Immature natural killer cell (primary cell): ENCODE data around the gene EID3. TPM values are rescaled to one million over a fixed set of nuclear protein-coding genes. Genes with fewer than 3 reads are reported as not detected.
A peak's percentile ranks its signal among the peaks of the same experiment; 100 is the strongest.

Experiments used
- DNase-seq, 3 donors: peaks; one replicate each; pipeline ENCODE4 v3.0.0; 2022; ENCODE audit warnings: mixed read lengths in 1 of 3
- H3K27ac Mint-ChIP-seq, 6 donors: one replicate each; pipeline ENCODE4 v1.8.0; 2020; ENCODE audit warnings: mixed read lengths in 6 of 6, mild to moderate bottlenecking in 5 of 6, inconsistent platforms in 4 of 6, moderate library complexity in 3 of 6
- H3K27me3 Mint-ChIP-seq, 3 donors: one replicate each; pipeline ENCODE4 v1.8.0; 2020 to 2021; ENCODE audit warnings: low read depth in 3 of 3, mild to moderate bottlenecking in 3 of 3, mixed read lengths in 3 of 3, moderate library complexity in 3 of 3, inconsistent platforms in 1 of 3
- H3K36me3 Mint-ChIP-seq, 3 donors: one replicate each; pipeline ENCODE4 v1.8.0; 2020; ENCODE audit warnings: mixed read lengths in 3 of 3, inconsistent platforms in 2 of 3, mild to moderate bottlenecking in 2 of 3
- H3K4me1 Mint-ChIP-seq, 2 donors: one replicate each; pipeline ENCODE4 v1.8.0; 2020; ENCODE audit warnings: inconsistent platforms in 2 of 2, mild to moderate bottlenecking in 2 of 2, mixed read lengths in 2 of 2, moderate library complexity in 1 of 2
- H3K4me3 Mint-ChIP-seq, 5 donors: one replicate each; pipeline ENCODE4 v1.8.0; 2020; ENCODE audit warnings: mild to moderate bottlenecking in 5 of 5, mixed read lengths in 5 of 5, inconsistent platforms in 3 of 5, moderate library complexity in 3 of 5
- H3K9me3 Mint-ChIP-seq, 6 donors: one replicate each; pipeline ENCODE4 v1.8.0; 2020; ENCODE audit warnings: mild to moderate bottlenecking in 6 of 6, mixed read lengths in 6 of 6, inconsistent platforms in 4 of 6, moderate library complexity in 3 of 6
- polyA plus RNA-seq, 3 donors: library from polyadenylated mRNA; unstranded; fragments of 300-500 nt; fragmentation: Illumina TruSeq; gene quantifications; one replicate each; pipeline ENCODE4 v1.2.3, GENCODE V29; 2021

The EID3 gene
- polyA plus RNA-seq, 3 donors from 2014 or later: 5.4 to 15.7 (median 9.5) TPM

DNA sequence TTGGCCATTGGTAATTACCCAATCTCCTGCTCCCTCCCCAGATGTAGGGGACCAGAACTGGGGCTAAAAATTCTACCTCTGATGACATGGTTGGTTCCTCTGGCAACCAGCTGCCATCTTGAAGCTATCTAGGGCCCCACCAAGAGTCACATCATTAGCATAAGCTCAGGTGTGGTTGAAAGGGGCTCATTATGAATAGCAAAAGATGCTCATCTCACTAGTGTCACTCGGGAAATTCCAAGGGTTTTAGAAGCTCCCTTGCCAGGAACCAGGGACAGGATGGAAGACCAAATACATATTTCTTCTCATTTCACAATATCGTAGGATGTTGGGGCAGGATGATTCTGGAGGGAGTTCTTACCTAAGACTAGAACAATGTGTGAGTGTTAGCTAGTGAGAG is 38.6 kb downstream of the EID3 start:
- Mint-ChIP-seq H3K27me3 (no peaks in the 10 kb centered on the region), H3K36me3 (peaks cover 5 to 32% (median 25%) of the 10 kb centered on the region in 3 donors), H3K4me3 (no peak overlapping the region), H3K4me1 (no peaks in the 10 kb centered on the region), H3K27ac (no peak overlapping the region), H3K9me3 (no peaks in the 10 kb centered on the region)
- DNase-seq: no peak

DNA sequence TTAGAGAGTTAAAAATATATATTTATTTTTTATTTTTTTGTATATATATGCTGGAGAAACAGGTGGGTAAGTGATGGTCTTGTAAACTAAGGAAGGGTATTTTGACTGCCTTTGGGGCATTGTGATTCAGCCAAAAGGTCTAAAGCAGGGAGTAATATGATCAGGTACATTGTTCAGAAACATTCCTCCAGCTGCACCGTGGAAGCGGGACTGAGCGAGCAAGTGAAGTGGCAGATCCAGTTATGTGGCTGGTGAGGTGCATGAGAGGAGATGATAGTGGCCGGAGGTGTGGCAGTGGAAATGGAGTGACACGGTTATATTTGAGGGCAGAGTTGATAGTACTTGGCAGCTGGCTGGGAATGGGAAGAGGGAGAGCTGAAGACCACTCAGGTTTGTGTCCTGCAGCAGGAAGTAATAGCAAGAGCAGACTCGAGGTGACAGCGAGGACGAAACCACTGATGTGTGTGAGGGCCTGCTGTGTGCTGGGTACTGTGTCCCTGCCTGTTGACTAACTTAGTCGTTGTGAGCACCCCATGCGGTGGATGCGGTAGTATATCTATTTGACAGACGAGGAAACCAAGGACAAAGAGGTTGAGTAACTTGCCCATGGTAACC is 39.2 kb downstream of the EID3 start:
- no peaks in the 10 kb centered on the region for H3K27me3 Mint-ChIP-seq
- H3K27ac Mint-ChIP-seq: no peak overlapping the region
- DNase-seq: no peak
- H3K9me3 Mint-ChIP-seq: no peaks in the 10 kb centered on the region
- H3K36me3 Mint-ChIP-seq: peaks cover 5 to 29% (median 25%) of the 10 kb centered on the region in 3 donors
- no peak overlapping the region for H3K4me3 Mint-ChIP-seq
- no peaks in the 10 kb centered on the region for H3K4me1 Mint-ChIP-seq

DNA sequence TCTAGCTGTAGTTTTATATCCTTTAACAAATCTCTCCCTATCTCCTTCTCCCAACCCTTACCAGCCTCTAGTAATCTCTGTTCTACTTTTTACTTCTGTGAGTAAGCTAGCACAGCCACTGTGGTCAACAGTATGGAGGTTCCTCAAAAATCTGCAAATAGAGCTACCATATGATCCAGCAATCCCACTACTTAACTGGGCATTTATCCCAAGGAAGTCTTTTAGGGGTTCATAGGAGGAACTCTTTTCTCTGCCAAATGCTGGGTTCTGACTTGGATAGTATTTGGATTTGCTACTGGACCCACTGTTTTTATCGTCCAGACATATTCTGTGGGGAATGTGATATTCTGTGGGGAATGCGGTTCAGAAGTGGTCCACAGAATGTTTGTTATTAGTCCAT is 41.1 kb downstream of the EID3 start:
- Mint-ChIP-seq H3K4me3 (no peak overlapping the region), H3K4me1 (no peaks in the 10 kb centered on the region), H3K27ac (peak overlapping the region in 1 of 6 donors; percentile 4), H3K36me3 (peaks cover 2 to 29% (median 26%) of the 10 kb centered on the region in 3 donors), H3K9me3 (no peaks in the 10 kb centered on the region), H3K27me3 (no peaks in the 10 kb centered on the region)
- DNase-seq: no peak

DNA sequence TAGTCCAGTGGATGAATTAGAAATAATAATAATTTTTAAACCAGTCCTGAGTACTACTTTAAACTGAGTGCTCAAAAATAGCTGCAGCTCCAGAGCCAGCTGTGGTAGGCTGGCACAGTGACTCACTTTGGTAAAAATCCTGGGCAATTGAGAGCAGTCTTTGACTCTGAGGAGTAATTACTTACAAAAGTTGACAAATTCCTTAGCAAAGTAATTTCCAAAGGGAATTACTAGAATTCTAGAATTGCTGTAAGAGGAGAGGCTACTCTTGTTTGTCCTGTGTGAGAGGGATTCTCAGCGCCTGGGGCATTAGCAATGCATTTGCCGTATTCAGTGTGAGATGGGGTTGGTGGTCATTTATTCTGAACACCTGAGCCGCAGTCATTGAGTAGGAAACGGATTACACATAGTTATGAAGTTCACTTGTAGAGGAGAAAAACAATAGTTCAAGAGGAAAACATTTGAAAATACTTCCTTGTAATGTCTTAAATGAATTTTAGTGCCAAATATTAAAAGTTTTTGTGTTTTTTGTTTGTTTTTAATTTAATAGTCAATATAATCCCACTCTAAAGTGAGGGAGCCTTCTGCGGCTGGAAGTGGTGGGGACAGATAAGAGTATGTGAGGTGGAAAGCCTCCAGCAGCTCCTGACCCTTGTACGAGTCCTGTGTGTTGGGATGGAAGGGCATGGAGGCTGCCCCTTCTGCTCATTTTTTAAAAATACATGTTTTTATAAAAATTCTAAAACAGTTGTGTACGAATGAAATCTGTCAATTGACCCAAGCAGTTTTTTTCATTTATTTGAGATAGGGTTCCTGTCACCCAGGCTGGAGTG is 41.9 kb downstream of the EID3 start:
- Mint-ChIP-seq H3K27ac (no peak overlapping the region), H3K4me1 (no peaks in the 10 kb centered on the region), H3K4me3 (no peak overlapping the region), H3K36me3 (peaks cover 0 to 22% (median 22%) of the 10 kb centered on the region in 3 donors), H3K27me3 (no peaks in the 10 kb centered on the region), H3K9me3 (no peaks in the 10 kb centered on the region)
- DNase-seq: no peak

DNA sequence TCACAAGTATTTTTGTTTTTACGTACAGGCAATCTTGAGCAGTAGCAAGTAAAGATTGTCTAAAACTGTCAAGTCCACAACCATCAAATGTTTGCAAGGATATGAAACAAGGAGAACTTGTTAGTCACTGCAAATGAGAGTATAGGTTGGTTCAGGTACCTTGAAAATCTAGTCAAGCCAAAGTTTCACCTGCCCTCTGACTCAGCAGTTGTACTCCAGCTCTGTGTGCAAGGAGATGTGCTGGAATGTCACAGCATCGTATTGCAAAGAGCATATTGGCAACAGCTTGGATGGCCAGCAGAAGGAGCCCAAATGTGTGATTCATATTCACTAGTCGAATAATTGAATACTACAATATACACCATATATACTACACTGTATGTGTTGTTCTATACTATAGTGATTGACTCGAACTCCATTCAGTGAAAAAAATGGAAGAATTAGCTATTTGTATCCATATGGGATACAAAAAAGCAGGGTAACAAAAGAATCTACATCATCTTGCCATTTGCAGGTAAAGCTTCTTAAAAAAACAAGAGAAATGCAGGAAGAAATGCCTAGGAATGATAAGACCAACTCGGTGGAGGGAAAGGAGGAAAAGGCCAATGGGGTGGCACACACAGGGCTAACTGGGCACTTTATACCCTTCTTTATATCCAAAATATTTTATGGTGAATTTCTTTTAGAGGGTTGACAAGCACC is 44.0 kb downstream of the EID3 start:
- H3K9me3 Mint-ChIP-seq: no peaks in the 10 kb centered on the region
- H3K4me1 Mint-ChIP-seq: no peaks in the 10 kb centered on the region
- no peaks in the 10 kb centered on the region for H3K27me3 Mint-ChIP-seq
- H3K4me3 Mint-ChIP-seq: no peak overlapping the region
- peaks cover 5 to 20% (median 18%) of the 10 kb centered on the region in 3 donors for H3K36me3 Mint-ChIP-seq
- DNase-seq: no peak
- no peak overlapping the region for H3K27ac Mint-ChIP-seq

DNA sequence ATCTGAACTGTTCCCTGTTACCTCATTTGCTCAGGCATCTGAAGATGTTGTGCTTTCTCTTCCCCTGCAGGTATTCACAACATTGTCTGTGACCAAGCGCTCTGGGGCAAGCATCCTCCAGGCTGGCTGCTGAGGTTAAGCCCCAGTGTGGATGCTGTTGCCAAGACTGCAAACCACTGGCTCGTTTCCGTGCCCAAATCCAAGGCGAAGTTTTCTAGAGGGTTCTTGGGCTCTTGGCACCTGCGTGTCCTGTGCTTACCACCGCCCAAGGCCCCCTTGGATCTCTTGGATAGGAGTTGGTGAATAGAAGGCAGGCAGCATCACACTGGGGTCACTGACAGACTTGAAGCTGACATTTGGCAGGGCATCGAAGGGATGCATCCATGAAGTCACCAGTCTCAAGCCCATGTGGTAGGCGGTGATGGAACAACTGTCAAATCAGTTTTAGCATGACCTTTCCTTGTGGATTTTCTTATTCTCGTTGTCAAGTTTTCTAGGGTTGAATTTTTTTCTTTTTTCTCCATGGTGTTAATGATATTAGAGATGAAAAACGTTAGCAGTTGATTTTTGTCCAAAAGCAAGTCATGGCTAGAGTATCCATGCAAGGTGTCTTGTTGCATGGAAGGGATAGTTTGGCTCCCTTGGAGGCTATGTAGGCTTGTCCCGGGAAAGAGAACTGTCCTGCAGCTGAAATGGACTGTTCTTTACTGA is 44.9 kb downstream of the EID3 start:
- H3K36me3 Mint-ChIP-seq: peaks cover 5 to 19% (median 17%) of the 10 kb centered on the region in 3 donors
- no peak for DNase-seq
- no peak overlapping the region for H3K4me3 Mint-ChIP-seq
- no peaks in the 10 kb centered on the region for H3K27me3 Mint-ChIP-seq
- no peaks in the 10 kb centered on the region for H3K4me1 Mint-ChIP-seq
- H3K9me3 Mint-ChIP-seq: no peaks in the 10 kb centered on the region
- no peak overlapping the region for H3K27ac Mint-ChIP-seq

DNA sequence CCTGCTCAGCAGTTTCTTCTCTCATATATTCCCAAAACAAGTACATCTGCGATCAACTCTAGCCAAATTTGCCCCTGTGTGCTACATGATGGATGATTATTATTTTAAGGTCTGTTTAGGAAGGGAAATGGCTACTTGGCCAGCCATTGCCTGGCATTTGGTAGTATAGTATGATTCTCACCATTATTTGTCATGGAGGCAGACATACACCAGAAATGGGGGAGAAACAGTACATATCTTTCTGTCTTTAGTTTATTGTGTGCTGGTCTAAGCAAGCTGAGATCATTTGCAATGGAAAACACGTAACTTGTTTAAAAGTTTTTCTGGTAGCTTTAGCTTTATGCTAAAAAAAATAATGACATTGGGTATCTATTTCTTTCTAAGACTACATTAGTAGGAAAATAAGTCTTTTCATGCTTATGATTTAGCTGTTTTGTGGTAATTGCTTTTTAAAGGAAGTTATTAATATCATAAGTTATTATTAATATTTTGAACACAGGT is 45.5 kb downstream of the EID3 start:
- Mint-ChIP-seq H3K27me3 (no peaks in the 10 kb centered on the region), H3K27ac (no peak overlapping the region), H3K9me3 (no peaks in the 10 kb centered on the region), H3K4me1 (no peaks in the 10 kb centered on the region), H3K4me3 (no peak overlapping the region), H3K36me3 (peaks cover 5 to 19% (median 19%) of the 10 kb centered on the region in 3 donors)
- DNase-seq: no peak

DNA sequence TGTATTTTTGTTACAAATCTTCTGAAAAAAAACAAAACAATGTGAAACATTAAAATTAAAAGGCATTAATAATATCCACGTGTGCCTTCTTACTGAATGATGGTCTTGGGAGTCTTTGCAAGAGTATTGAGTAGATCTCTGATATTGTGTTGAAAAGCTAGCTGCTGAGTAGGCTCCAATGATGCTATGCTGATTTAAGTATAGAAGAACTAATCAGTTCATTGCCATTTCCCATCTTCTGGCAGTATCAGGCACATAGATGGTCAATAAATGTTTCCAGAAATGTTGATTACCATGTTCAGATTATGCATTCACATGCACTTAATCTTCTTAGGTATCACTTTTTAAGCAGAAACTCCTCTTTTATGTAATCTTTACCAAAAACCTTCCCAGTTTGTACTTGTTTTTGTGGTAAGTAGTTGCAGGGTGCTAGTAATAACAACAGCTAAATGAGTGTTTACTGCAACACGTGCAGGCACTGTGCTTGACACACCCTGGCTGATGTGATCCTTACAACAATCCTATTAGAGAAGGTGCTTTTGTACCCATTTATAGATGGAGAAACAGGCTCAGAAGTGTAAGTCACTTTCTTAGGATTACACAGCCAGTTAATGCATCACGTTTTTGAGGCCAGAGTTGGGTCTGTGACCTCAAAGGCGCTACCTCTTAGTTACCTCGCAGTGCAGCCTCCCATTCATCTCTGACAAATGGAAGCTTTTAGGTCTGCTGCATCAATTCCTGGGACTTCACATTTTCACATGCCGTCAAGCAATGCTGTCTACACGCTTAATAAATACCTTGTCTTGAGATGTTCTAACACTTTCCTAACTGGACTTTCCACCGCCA is 46.9 kb downstream of the EID3 start:
- no peak overlapping the region for H3K27ac Mint-ChIP-seq
- peaks cover 5 to 26% (median 25%) of the 10 kb centered on the region in 3 donors for H3K36me3 Mint-ChIP-seq
- H3K27me3 Mint-ChIP-seq: peaks cover 0 to 3% (median under 1%) of the 10 kb centered on the region in 3 donors
- no peaks in the 10 kb centered on the region for H3K4me1 Mint-ChIP-seq
- no peak overlapping the region for H3K4me3 Mint-ChIP-seq
- no peak for DNase-seq
- H3K9me3 Mint-ChIP-seq: no peaks in the 10 kb centered on the region

DNA sequence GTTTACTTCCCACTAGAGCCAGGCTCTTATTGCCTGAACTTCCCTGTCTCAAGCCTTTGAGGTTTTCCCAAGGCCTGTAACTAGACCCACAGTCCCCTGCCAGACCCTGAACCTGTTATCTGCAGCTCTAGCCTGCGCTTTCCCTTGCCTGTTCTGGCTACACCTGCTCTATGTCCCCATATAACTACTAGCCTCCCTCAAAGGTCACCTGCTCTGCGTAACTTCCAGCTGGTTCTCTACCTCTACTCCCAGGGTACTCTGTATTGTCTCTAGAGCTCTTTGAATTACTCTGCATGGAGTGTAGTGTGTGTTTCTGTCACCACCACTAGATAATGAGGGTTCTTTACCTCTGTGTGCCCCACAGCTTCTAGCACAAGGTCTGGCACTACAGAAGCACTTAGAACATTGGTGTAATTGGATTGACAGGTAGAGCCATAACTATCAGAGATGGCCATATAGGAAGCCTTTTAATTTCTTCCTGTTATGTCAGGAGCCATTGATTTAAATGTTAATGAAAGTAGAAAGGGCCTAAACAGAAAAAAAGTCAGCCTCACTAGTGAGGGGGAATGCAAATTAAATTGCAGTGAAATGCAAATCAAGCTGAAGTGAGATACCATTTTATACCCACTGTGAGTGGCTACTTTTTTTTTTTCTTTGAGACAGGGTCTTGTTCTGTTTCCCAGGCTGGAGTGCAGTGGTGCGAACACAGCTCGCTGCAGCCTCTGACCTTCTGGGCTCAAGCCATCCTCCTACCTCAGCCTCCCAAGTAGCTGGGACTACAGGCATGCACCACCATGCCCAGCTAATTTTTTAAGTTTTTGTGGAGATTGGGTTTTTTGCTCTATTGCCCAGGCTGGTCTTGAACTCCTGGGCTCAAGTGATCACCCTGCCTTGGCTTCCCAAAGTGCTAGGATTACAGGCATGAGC is 47.8 kb downstream of the EID3 start:
- no peaks in the 10 kb centered on the region for H3K9me3 Mint-ChIP-seq
- peaks cover 0 to 3% (median 2%) of the 10 kb centered on the region in 3 donors for H3K27me3 Mint-ChIP-seq
- H3K27ac Mint-ChIP-seq: peak overlapping the region in 2 of 6 donors; percentile 4 to 9
- H3K36me3 Mint-ChIP-seq: peaks cover 5 to 26% (median 25%) of the 10 kb centered on the region in 3 donors
- DNase-seq: no peak
- no peaks in the 10 kb centered on the region for H3K4me1 Mint-ChIP-seq
- H3K4me3 Mint-ChIP-seq: no peak overlapping the region

DNA sequence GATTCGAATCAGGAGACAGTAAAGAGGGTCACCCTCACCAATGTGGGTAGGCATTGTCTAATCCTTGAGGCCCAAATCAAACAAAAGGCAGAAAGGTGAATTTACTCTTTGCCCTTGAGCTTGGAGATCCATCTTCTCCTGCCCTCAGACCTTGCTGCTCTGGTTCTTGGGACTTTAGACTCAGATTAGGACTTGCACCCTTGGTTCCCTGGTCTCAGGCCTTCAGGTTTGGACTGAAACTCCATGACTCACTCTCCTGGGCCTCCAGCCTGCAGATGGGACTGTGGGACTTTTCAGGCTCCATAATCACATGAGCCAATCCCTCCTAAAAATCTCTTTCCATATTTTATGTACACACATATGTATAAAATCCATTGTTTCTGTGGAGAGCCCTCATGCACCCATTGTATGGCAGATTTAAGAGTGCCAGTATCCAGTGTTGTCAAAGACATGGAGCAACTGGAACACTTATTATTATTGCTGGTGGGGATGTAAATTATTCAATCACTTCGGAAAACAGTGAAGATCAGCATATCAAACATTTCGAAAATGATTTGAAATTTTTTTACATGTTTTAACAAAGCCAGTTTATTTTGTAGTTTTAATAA is 48.7 kb downstream of the EID3 start:
- Mint-ChIP-seq H3K27ac (no peak overlapping the region), H3K4me3 (no peak overlapping the region), H3K27me3 (peaks cover 0 to 3% (median 2%) of the 10 kb centered on the region in 3 donors)

DNA sequence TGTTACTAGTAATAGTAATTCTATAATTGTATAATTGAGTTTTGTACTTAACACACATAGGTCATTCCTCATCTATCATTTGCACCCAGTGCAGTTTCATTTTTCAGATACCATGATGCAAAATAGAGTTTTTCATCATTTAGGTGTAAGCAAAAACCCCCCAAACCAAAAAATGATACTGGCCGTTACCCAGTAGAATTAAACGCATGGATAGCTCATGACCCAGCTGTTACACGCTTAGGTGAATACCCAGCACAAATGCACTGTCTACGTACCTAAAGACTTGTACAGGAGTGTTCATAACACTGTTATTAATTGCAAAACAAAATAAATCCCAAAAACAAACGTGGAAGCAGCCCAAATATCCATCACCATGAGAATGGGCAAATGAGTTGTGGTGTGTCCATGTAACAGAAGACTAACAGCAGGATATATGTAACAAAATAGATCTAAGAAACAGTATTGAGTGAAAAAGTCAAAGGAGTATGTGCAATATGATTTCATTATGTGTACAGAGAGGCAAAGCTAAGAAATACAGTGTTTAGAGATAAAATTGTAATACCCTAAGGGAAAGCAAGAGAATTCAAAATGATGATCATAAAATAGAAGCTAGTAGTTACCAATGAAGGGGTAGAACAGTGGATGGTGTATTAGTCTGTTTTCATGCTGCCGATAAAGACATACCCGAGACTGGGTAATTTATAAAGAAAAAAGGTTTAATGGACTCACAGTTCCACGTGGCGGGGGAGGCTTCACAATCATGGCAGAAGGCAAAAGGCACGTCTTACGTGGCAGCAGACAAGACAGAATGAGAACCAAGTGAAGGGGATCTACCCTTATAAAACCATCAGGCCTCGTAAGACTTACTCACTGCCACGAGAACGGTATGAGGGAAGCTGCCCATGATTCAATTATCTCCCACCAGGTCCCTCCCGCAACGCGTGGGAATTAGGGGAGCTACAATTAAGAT is 49.8 kb downstream of the EID3 start:
- no peak overlapping the region for H3K4me3 Mint-ChIP-seq
- no peak for DNase-seq
- no peaks in the 10 kb centered on the region for H3K9me3 Mint-ChIP-seq
- H3K27ac Mint-ChIP-seq: no peak overlapping the region
- peaks cover 0 to 2% of the 10 kb centered on the region in 2 donors for H3K4me1 Mint-ChIP-seq
- peaks cover 5 to 26% (median 21%) of the 10 kb centered on the region in 3 donors for H3K36me3 Mint-ChIP-seq
- peaks cover 0 to 3% (median 2%) of the 10 kb centered on the region in 3 donors for H3K27me3 Mint-ChIP-seq

More for the DNA sequence above, 48.7 kb downstream of the EID3 start:
- no peak for DNase-seq
- Mint-ChIP-seq H3K9me3 (no peaks in the 10 kb centered on the region), H3K36me3 (peaks cover 5 to 26% (median 25%) of the 10 kb centered on the region in 3 donors), H3K4me1 (no peaks in the 10 kb centered on the region)
